Keratinocyte (primary cell): ENCODE results near the gene CCDC107.

Experiments
- CTCF ChIP-seq, 3 experiments: IDR thresholded peaks in 1 of 3; conservative IDR thresholded peaks in 1 of 3; optimal IDR thresholded peaks in 1 of 3; 2 replicates in 2 of 3; 3 replicates in 1 of 3; pipeline versions ENCODE3 to v1.5.1; 2011; ENCODE audit warnings: low read length in 3 of 3, mild to moderate bottlenecking in 3 of 3, moderate library complexity in 2 of 3, control low read depth in 1 of 3, inconsistent platforms in 1 of 3; ENCODE audit not compliant: insufficient read depth in 2 of 3; ENCODE audit errors: extremely low read depth in 1 of 3
- EZH2 ChIP-seq: IDR thresholded peaks from one replicate; pipeline ENCODE4 v1.6.1; 2012; ENCODE audit warnings: inconsistent platforms, mild to moderate bottlenecking, low read length, moderate library complexity

DNA sequence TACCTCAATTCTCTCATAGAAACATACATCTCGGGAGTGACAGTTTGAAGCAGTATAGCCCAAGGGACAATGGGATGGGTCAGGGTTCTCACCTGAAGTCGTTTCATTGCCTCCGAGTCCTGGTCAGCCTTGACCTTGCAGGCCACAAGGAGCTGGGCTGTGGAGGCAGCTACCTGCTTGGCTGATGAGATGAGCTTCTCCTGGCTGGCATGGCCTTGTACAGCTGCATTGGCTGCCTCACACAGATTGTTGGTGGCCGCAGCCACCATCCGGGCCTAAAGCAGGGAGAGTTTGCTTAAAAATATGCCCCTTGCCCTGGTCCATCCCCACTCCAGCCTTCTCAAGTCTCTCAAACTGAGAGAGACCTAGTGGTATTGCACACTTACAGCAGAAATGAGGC is 40.1 kb downstream of the CCDC107 start:
- no peak for TF ChIP-seq CTCF (optimal IDR thresholded peaks at IDR 0.05 in 1 of 3, IDR thresholded peaks at IDR 0.05 in 1 of 3, conservative IDR thresholded peaks at IDR 0.05 in 1 of 3; ENCODE audit: extremely low read depth in 1 of 3, insufficient read depth in 2 of 3, low read length in 3 of 3)
- no peak for TF ChIP-seq EZH2
